GM12874 (cell line): Measurements from ENCODE around the gene VIP.

Source experiments
- TF ChIP-seq, protein P1 (sequence below): IDR thresholded peaks from 2 replicates; pipeline ENCODE4 v1.5.1; 2011; ENCODE audit warnings: low read depth, mild to moderate bottlenecking, control low read depth, low read length, moderate library complexity; ENCODE audit not compliant: insufficient read depth

Gene VIP

DNA sequence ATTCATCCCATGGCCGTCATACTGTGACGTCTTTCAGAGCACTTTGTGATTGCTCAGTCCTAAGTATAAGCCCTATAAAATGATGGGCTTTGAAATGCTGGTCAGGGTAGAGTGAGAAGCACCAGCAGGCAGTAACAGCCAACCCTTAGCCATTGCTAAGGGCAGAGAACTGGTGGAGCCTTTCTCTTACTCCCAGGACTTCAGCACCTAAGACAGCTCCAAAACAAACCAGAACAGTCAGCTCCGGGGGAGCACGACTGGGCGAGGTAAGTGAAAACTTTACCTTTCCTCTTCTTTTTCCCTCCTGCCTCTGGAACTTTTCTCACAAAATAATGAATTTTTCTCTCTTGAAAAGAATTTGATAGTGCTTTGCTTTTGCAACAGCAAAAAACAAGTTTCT is at the start of gene VIP:
Gene VIP, plus strand, starts transcription at position 104 of the 400 bp plus-strand sequence. CDS start 1,381 bp downstream, outside the sequence.
- TF ChIP-seq, protein P1, sequence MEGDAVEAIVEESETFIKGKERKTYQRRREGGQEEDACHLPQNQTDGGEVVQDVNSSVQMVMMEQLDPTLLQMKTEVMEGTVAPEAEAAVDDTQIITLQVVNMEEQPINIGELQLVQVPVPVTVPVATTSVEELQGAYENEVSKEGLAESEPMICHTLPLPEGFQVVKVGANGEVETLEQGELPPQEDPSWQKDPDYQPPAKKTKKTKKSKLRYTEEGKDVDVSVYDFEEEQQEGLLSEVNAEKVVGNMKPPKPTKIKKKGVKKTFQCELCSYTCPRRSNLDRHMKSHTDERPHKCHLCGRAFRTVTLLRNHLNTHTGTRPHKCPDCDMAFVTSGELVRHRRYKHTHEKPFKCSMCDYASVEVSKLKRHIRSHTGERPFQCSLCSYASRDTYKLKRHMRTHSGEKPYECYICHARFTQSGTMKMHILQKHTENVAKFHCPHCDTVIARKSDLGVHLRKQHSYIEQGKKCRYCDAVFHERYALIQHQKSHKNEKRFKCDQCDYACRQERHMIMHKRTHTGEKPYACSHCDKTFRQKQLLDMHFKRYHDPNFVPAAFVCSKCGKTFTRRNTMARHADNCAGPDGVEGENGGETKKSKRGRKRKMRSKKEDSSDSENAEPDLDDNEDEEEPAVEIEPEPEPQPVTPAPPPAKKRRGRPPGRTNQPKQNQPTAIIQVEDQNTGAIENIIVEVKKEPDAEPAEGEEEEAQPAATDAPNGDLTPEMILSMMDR: no peak

DNA sequence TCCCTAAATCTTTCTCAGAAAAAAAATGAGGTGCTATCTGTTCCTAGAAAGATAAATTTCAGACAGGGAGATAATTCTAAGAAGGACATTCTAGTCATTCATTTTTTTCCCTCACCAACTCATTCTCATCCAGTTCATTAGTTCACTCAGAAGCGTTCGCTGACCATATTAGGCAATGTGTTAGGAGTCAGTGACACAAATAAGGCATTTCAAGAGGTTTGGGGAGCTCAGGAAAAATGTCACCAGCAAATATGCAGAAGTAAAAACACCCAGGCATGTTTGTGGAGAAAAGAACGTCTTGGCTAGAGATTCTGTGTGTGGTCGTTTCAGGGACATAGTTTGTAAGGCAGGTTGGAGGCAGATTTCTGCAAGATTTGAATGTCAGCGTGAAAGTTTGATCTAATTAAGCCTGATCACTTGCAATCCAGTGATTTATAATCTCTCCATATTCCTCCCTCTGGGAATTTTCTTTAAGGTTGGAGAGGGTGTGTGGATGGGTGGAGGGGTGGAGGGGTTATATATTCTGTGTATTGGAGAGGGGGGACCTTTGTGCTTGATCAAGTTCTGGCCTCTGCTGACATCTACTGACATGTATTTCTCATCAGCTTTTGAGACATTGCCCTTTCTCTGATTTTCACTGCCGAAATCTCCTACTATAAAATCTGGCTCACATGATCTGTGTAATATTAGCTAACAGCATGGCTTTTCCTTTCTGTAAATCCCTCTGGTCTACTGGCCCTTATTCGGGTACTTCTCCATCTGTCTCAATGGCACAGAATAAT is 49.3 kb upstream of the VIP start:
- TF ChIP-seq, protein P1: no peak

DNA sequence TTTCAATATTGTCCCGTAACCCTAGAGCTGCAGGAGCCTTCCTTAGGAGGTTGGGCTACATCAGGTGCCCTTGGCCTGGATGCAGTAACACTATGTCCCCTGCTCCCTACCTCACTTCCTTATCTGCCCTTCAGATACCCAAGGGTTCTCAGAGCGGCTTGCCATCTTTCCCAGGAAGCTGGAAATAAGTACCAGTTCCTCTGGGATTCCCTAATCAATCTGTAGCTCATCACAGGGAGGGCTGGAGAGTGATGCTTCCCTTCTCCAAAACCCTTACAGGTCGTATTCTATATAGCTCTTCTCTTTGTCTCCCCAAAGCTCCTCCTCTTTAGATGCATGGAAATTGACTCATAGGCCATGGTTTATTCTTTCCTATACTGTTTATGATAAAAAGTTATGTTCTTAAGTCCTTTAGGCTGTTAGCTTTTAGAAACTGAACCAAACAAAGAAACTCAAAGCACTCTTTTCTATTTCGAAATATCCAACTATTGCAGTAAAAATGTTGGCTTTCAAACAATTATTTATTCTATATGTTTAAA is 48.7 kb upstream of the VIP start:
- TF ChIP-seq, protein P1: no peak

DNA sequence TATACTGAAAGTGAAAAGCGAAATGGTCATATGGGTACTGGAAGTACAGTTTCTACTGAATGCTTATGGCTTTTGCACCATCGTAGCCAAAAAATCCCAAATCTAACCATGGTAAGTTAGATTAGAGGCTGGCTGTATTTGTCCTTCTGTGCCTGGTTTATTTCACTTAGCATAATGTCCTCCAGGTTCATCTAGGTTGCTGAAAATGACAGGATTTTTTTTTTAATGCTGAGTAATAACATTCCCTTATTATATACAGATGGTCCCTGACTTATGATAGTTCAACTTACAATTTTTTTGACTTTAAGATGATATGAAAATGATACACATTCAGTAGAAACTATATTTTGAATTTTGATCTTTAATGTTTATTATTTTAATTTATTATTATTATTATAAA is 45.3 kb upstream of the VIP start:
- TF ChIP-seq, protein P1: no peak

DNA sequence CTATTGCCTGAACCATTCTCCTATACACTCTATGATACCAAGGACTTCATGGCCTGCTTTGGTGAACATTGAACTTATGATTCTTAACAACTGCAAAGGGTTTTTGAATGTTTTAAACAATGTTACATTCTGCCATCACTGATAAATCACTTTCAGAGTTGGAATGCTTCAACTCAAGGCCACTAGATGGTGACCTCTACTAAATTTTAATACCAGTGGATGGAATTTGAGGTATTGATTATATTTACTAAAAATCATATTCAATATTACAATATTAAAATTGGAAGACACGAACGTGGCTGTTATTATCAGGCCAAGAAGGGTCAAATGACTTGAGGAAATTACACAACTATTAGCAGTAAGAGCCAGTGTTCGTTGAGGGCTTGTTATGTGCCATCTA is 34.3 kb upstream of the VIP start:
- TF ChIP-seq, protein P1: no peak

DNA sequence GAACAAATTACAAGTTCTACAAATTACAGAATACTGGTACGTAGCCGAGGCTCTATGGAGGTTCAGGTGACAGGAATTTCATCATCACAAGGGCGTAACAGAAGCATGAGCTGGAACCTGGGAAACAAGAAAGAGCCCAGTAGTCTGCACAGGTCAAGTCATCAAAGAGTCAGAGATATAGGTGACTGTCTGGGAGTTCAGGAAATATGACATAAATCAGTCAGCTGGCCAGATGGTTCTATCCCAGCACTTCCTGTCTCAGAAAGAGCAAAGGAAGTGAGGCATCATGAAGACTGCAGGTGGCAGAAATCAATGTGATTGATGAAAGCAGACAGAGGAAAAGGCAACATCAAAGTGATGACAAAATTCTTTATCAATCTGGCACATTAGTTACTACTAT is 29.6 kb upstream of the VIP start:
- TF ChIP-seq, protein P1: no peak

DNA sequence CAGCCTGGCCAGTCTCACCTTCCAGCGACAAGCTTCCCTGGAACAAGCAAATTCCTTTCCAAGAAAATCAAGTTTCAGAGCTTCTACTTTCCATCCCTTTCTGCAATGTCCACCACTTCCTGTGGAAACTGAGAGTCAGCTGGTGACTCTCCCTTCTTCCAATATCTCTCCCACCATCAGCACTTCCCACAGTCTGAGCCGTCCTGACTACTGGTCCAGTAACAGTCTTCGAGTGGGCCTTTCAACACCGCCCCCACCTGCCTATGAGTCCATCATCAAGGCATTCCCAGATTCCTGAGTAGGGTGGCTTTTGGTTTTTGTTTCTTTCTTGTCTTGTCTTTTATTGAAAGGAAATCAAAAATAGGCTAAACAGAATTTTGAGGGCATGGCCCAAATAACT is 28.6 kb upstream of the VIP start:
- TF ChIP-seq, protein P1: no peak
